Measurements from ENCODE around the gene ADAMTS9. TPM values are rescaled to one million over a fixed set of nuclear protein-coding genes. Genes with fewer than 3 reads are reported as not detected.

ADAMTS9 gene
- total RNA-seq, 1 experiment from 2014 or later, result 1.2 TPM

DNA sequence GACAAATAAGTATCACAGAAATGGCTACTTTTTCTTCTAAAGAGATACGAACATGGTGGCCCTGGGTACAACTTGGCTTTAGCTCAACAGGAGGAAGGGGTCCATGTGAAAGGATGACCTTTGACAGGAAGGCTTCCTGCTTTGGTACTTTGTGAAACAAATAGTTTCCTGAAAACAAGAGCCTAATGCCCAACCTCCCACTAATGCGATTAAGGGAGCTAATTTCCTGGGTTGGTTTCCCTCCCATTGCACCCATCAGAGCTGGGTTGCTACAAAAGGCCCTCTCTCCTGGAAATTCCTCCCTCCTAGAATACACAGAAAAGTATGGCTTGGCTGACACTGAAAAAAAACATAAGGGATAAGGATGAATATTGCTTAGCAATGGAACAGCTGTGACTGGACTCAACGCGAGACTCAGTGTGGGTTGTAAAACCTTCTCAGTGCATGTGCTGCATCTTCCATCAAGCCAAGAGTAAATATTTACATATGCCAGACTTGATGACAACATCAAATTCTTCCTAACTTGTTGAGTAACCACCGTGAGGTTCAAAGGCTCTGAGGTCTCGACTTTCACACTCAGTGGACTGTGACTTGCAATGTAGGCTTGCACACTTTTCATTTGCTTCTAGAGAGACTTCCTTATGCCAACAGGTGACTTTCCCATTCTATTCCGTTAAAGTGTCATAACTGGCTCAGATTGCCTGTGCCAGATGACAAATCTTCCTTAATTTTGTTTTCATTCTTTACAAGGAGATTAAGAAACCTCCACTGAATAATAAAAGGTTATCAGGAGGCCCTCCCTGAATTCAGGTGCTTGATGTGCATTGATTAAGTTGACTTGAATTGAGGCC, 60.1 kb downstream of the ADAMTS9 start:
- Histone ChIP-seq H3K27ac (no peak overlapping the region), H3K79me2 (ENCODE audit: low read depth) (no peaks in the 10 kb centered on the region), H3K27me3 (ENCODE audit: insufficient read depth, low read depth) (no peaks in the 10 kb centered on the region), H2AFZ (no peak overlapping the region), H3F3A (ENCODE audit: insufficient read depth, low read depth) (0 out of 2 replicates have a peak, but pooled peaks cover 4% of the 10 kb centered on the region), H4K20me1 (ENCODE audit: insufficient read depth) (no peaks in the 10 kb centered on the region), H3K36me3 (ENCODE audit: low read depth) (no peaks in the 10 kb centered on the region), H3K4me1 (replicated peaks; ENCODE audit: insufficient read depth) (peaks cover 12% of the 10 kb centered on the region), H3K4me2 (no peak overlapping the region), H3K9me3 (ENCODE audit: insufficient read depth, low read depth) (no peaks in the 10 kb centered on the region), H3K4me3 (no peak overlapping the region), H3K9me2 (ENCODE audit: insufficient read depth) (no peaks in the 10 kb centered on the region)
- DNase-seq, result peak in 1 of 2 experiments; percentile 83
- ChIA-PET POLR2A (ENCODE audit: unreplicated experiment) (no interaction called here), CTCF (no interaction called here)
- TF ChIP-seq, protein P1, sequence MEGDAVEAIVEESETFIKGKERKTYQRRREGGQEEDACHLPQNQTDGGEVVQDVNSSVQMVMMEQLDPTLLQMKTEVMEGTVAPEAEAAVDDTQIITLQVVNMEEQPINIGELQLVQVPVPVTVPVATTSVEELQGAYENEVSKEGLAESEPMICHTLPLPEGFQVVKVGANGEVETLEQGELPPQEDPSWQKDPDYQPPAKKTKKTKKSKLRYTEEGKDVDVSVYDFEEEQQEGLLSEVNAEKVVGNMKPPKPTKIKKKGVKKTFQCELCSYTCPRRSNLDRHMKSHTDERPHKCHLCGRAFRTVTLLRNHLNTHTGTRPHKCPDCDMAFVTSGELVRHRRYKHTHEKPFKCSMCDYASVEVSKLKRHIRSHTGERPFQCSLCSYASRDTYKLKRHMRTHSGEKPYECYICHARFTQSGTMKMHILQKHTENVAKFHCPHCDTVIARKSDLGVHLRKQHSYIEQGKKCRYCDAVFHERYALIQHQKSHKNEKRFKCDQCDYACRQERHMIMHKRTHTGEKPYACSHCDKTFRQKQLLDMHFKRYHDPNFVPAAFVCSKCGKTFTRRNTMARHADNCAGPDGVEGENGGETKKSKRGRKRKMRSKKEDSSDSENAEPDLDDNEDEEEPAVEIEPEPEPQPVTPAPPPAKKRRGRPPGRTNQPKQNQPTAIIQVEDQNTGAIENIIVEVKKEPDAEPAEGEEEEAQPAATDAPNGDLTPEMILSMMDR (conservative IDR thresholded peaks at IDR 0.05), result no peak
- TF ChIP-seq EZH2 (IDR thresholded peaks at IDR 0.05; ENCODE audit: low read depth), result no peak
- intact Hi-C loops (cut with micrococcal nuclease; ENCODE audit: unreplicated experiment), result no loop called here
- no TSS peak for BruUV-seq (replicated peaks)

DNA sequence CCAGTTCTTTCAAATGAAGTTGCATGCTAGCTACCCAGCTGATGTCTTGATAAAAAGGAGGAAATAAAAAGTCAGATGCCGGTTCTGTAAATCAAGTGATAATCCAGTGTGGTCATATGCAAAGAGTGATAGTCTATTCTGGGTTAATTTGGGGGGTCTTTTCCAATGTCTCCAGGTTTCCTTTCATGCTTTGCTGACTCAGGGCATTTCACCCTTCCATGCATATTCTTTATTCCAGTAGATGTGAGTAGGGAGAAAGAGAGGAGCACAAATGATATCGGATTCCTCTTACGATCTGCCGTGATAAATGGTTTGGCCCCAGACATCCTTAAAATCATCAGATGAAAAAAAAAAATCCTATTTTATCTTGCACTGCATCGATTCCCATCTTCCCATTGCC, 60.8 kb downstream of the ADAMTS9 start:
- H3K36me3 ChIP-seq (ENCODE audit: low read depth), result no peaks in the 10 kb centered on the region
- no peaks in the 10 kb centered on the region for H3K9me2 ChIP-seq (ENCODE audit: insufficient read depth)
- no TSS peak for BruUV-seq (replicated peaks)
- DNase-seq, result no peak
- no peak overlapping the region for H3K4me2 ChIP-seq
- 0 out of 2 replicates have a peak, but pooled peaks cover 4% of the 10 kb centered on the region for H3F3A ChIP-seq (ENCODE audit: insufficient read depth, low read depth)
- H3K27me3 ChIP-seq (ENCODE audit: insufficient read depth, low read depth), result no peaks in the 10 kb centered on the region
- no peak overlapping the region for H2AFZ ChIP-seq
- ChIA-PET CTCF (no interaction called here), POLR2A (ENCODE audit: unreplicated experiment) (no interaction called here)
- no peaks in the 10 kb centered on the region for H4K20me1 ChIP-seq (ENCODE audit: insufficient read depth)
- H3K9me3 ChIP-seq (ENCODE audit: insufficient read depth, low read depth), result no peaks in the 10 kb centered on the region
- no peak overlapping the region for H3K27ac ChIP-seq
- H3K4me1 ChIP-seq (replicated peaks; ENCODE audit: insufficient read depth), result peaks cover 12% of the 10 kb centered on the region
- no peak overlapping the region for H3K4me3 ChIP-seq
- H3K79me2 ChIP-seq (ENCODE audit: low read depth), result no peaks in the 10 kb centered on the region
- TF ChIP-seq EZH2 (IDR thresholded peaks at IDR 0.05; ENCODE audit: low read depth), result no peak
- TF ChIP-seq, protein P1 (conservative IDR thresholded peaks at IDR 0.05), result no peak
- intact Hi-C loops (cut with micrococcal nuclease; ENCODE audit: unreplicated experiment), result no loop called here

DNA sequence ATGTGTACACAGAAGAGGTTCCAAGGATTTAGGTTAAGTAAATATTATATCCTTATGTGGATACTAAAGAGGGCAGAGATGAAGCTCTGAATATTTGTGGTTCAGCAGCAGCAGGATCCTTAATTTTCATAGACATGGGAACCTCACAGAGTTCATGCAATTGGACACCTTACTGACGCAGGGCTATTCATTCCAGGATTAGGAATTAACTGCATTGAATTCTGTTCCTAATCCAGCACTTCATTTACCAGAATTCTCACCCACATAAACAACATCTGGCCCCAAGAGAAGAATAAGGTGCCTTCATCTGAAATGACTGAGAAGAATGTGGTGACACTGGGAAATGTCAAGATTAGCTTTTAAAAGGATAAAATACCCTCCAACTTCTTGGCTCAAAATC, 62.4 kb downstream of the ADAMTS9 start:
- no peaks in the 10 kb centered on the region for H4K20me1 ChIP-seq (ENCODE audit: insufficient read depth)
- POLR2A ChIA-PET (ENCODE audit: unreplicated experiment), result no interaction called here
- TF ChIP-seq EZH2 (IDR thresholded peaks at IDR 0.05; ENCODE audit: low read depth), result no peak
- TF ChIP-seq, protein P1 (conservative IDR thresholded peaks at IDR 0.05), result no peak

More for the DNA sequence above, 62.4 kb downstream of the ADAMTS9 start:
- Histone ChIP-seq H3K36me3 (ENCODE audit: low read depth) (no peaks in the 10 kb centered on the region), H3K4me1 (replicated peaks; ENCODE audit: insufficient read depth) (peaks cover 12% of the 10 kb centered on the region), H2AFZ (no peak overlapping the region), H3K27me3 (ENCODE audit: insufficient read depth, low read depth) (no peaks in the 10 kb centered on the region), H3K9me3 (ENCODE audit: insufficient read depth, low read depth) (no peaks in the 10 kb centered on the region), H3K4me3 (no peak overlapping the region), H3K79me2 (ENCODE audit: low read depth) (no peaks in the 10 kb centered on the region), H3K9me2 (ENCODE audit: insufficient read depth) (no peaks in the 10 kb centered on the region), H3F3A (ENCODE audit: insufficient read depth, low read depth) (0 out of 2 replicates have a peak, but pooled peaks cover 4% of the 10 kb centered on the region), H3K4me2 (no peak overlapping the region), H3K27ac (no peak overlapping the region)
- DNase-seq, result no peak
- no TSS peak for BruUV-seq (replicated peaks)
- intact Hi-C loops (cut with micrococcal nuclease; ENCODE audit: unreplicated experiment), result no loop called here
- CTCF ChIA-PET, result interaction anchor here (0.6 kb wide), 1 partner anchor 566 kb away, joined by 5 read pairs; no protein-coding TSS in a partner anchor

All from PC-9 (cell line).